ENCODE measurements around the gene LRRC34.

LRRC34 gene

GRCh38 chr3:169764312-169764881 lies 48.3 kb downstream of the LRRC34 start:
- DNase-seq, result peak; percentile 68

GRCh38 chr3:169760479-169760878 lies 52.2 kb downstream of the LRRC34 start:
- DNase-seq, result peak; percentile 76

GRCh38 chr3:169759256-169759655 lies 53.4 kb downstream of the LRRC34 start:
- peak; percentile 88 for DNase-seq

- DNase-seq, result no peak
Measured at GRCh38 chr3:169758359-169758994, 54.2 kb downstream of the LRRC34 start.

- DNase-seq, result no peak
Measured at GRCh38 chr3:169755488-169755887, 57.2 kb downstream of the LRRC34 start.

GRCh38 chr3:169754711-169755110 lies 58.0 kb downstream of the LRRC34 start:
- DNase-seq, result no peak

- DNase-seq, result no peak
Measured at GRCh38 chr3:169751875-169752274, 60.8 kb downstream of the LRRC34 start.

GRCh38 chr3:169750665-169751064 lies 62.0 kb downstream of the LRRC34 start:
- DNase-seq, result no peak

- DNase-seq, result no peak
Measured at GRCh38 chr3:169748670-169749069, 64.0 kb downstream of the LRRC34 start.

- no peak for DNase-seq
Measured at GRCh38 chr3:169746924-169747323, 65.8 kb downstream of the LRRC34 start.

- no peak for DNase-seq
Measured at GRCh38 chr3:169744366-169745054, 68.2 kb downstream of the LRRC34 start.
